Naive thymus-derived CD4-positive, alpha-beta T cell (primary cell): ENCODE measurements around the gene TRAM2. TPM values are rescaled to one million over a fixed set of nuclear protein-coding genes. Genes with fewer than 3 reads are reported as not detected.

Source experiments
- ATAC-seq: fragments of 150-1000 bp; cut with Tn5 transposase; 2 replicates; pipeline ENCODE4 v1.10.0; 2021; ENCODE audit warnings: mild to moderate bottlenecking, moderate library complexity
- CTCF ChIA-PET: fragments of 350-600 bp; sonication (Branson Sonifier 250); formaldehyde crosslinking; loops from one replicate; lab custom pipeline; 2021; ENCODE audit warnings: antibody characterized with exemption; lab: Charles Lee
- POLR2A ChIA-PET: fragments of 350-600 bp; sonication (Branson Sonifier 250); formaldehyde crosslinking; loops from one replicate; lab custom pipeline; 2021; ENCODE audit warnings: antibody characterized with exemption, inconsistent platforms; lab: Charles Lee
- DNase-seq, 9 donors: peaks; one replicate each; pipeline versions ENCODE4 v3.0.0 to v3.0.0-alpha.2; 2020 to 2022; ENCODE audit warnings: mixed read lengths in 1 of 9
- H3K27ac ChIP-seq: one replicate; pipeline ENCODE4 v1.7.0; 2013; ENCODE audit warnings: mild to moderate bottlenecking, low read depth, low read length, moderate library complexity
- H3K27me3 ChIP-seq, 2 donors: one replicate each; pipeline ENCODE4 v1.7.0; 2013; ENCODE audit warnings: low read length in 2 of 2, mild to moderate bottlenecking in 2 of 2, moderate library complexity in 2 of 2; ENCODE audit not compliant: control insufficient read depth in 2 of 2, insufficient read depth in 2 of 2
- H3K36me3 ChIP-seq, 3 experiments: 1 replicate in 2 of 3; 2 replicates in 1 of 3; pipeline ENCODE4 v1.7.0; 2013; ENCODE audit warnings: low read length in 3 of 3, mild to moderate bottlenecking in 3 of 3, moderate library complexity in 1 of 3; ENCODE audit not compliant: insufficient read depth in 3 of 3, control insufficient read depth in 2 of 3
- H3K4me1 ChIP-seq, 2 donors: one replicate each; pipeline ENCODE4 v1.7.0; 2013; ENCODE audit warnings: low read length in 2 of 2, mild to moderate bottlenecking in 2 of 2, moderate library complexity in 1 of 2; ENCODE audit not compliant: control insufficient read depth in 2 of 2, insufficient read depth in 2 of 2
- H3K4me3 ChIP-seq: 2 replicates; pipeline ENCODE4 v1.7.0; 2013; ENCODE audit warnings: mild to moderate bottlenecking, low read length
- H3K9me3 ChIP-seq, 3 experiments: 1 replicate in 2 of 3; 2 replicates in 1 of 3; pipeline ENCODE4 v1.7.0; 2013; ENCODE audit warnings: low read length in 3 of 3; ENCODE audit not compliant: control insufficient read depth in 2 of 3
- H3K27ac Mint-ChIP-seq, 9 donors: one replicate each; pipeline ENCODE4 v1.8.0; 2020 to 2022; ENCODE audit warnings: mixed read lengths in 9 of 9, mild to moderate bottlenecking in 8 of 9, moderate library complexity in 5 of 9, inconsistent platforms in 2 of 9
- H3K27me3 Mint-ChIP-seq, 5 donors: one replicate each; pipeline ENCODE4 v1.8.0; 2021 to 2022; ENCODE audit warnings: mixed read lengths in 5 of 5, mild to moderate bottlenecking in 1 of 5
- H3K36me3 Mint-ChIP-seq, 5 donors: one replicate each; pipeline ENCODE4 v1.8.0; 2020 to 2022; ENCODE audit warnings: mixed read lengths in 5 of 5, mild to moderate bottlenecking in 3 of 5, inconsistent platforms in 1 of 5
- H3K4me1 Mint-ChIP-seq, 7 donors: one replicate each; pipeline ENCODE4 v1.8.0; 2020 to 2022; ENCODE audit warnings: mixed read lengths in 7 of 7, mild to moderate bottlenecking in 3 of 7, inconsistent platforms in 1 of 7
- H3K4me3 Mint-ChIP-seq, 10 donors: one replicate each; pipeline ENCODE4 v1.8.0; 2020 to 2022; ENCODE audit warnings: mild to moderate bottlenecking in 10 of 10, mixed read lengths in 10 of 10, moderate library complexity in 6 of 10, inconsistent platforms in 2 of 10
- H3K9me3 Mint-ChIP-seq, 11 donors: one replicate each; pipeline ENCODE4 v1.8.0; 2020 to 2022; ENCODE audit warnings: mixed read lengths in 11 of 11, mild to moderate bottlenecking in 4 of 11, inconsistent platforms in 1 of 11, moderate library complexity in 1 of 11
- intact Hi-C, 2 donors: fragments of 100-400 bp; cut with micrococcal nuclease; formaldehyde crosslinking; loops; one replicate each; pipeline ENCODE4 v1.15.1; 2023
- polyA plus RNA-seq, 2 donors: library from polyadenylated mRNA; unstranded; fragments of 300-500 nt; fragmentation: Illumina TruSeq; gene quantifications; one replicate each; pipeline ENCODE4 v1.2.3, GENCODE V29; 2021
- total RNA-seq, 6 experiments: library from RNA in 5 of 6; stranded (reverse) in 5 of 6; gene quantifications; 1 replicate in 5 of 6; 2 replicates in 1 of 6; pipeline ENCODE4 v1.2.3 and lab custom pipeline; 2021 to 2026

Gene TRAM2
- total and polyA plus RNA-seq, 7 experiments from 2014 or later: 3.2 to 10.9 (median 10.3) TPM

GRCh38 chr6:52457096-52457495 lies 119.8 kb downstream of the TRAM2 start:
- DNase-seq (no peak), ATAC-seq (no peak)
- Histone ChIP-seq H3K9me3 (no peaks in the 10 kb centered on the region), H3K27me3 (no peaks in the 10 kb centered on the region), H3K4me1 (no peaks in the 10 kb centered on the region), H3K4me3 (no peak overlapping the region), H3K36me3 (no peaks in the 10 kb centered on the region), H3K27ac (no peak overlapping the region)
- peaks cover 0 to 12% (median 2%) of the 10 kb centered on the region in 11 donors for H3K9me3 Mint-ChIP-seq
- H3K27me3 Mint-ChIP-seq: peaks cover 0 to 8% (median 0%) of the 10 kb centered on the region in 5 donors
- intact Hi-C loops: no loop called here
- CTCF ChIA-PET: no interaction called here
- peaks cover 0 to 2% (median 0%) of the 10 kb centered on the region in 7 donors for H3K4me1 Mint-ChIP-seq
- H3K27ac Mint-ChIP-seq: no peak overlapping the region
- H3K36me3 Mint-ChIP-seq: peaks cover 0 to 20% (median 11%) of the 10 kb centered on the region in 5 donors
- POLR2A ChIA-PET: no interaction called here
- no peak overlapping the region for H3K4me3 Mint-ChIP-seq

GRCh38 chr6:52454556-52454955 lies 122.3 kb downstream of the TRAM2 start:
- ATAC-seq: no peak
- Histone ChIP-seq H3K4me3 (no peak overlapping the region), H3K27ac (no peak overlapping the region), H3K9me3 (no peaks in the 10 kb centered on the region), H3K4me1 (no peaks in the 10 kb centered on the region), H3K36me3 (no peaks in the 10 kb centered on the region), H3K27me3 (no peaks in the 10 kb centered on the region)
- no peak for DNase-seq
- POLR2A ChIA-PET: no interaction called here
- Mint-ChIP-seq H3K27me3 (peaks cover 0 to 5% (median 0%) of the 10 kb centered on the region in 5 donors), H3K4me1 (peaks cover 0 to 2% (median 0%) of the 10 kb centered on the region in 7 donors), H3K4me3 (no peak overlapping the region), H3K36me3 (peaks cover 16 to 39% (median 28%) of the 10 kb centered on the region in 5 donors), H3K27ac (no peak overlapping the region), H3K9me3 (peaks cover 0 to 24% (median 19%) of the 10 kb centered on the region in 11 donors)
- CTCF ChIA-PET: no interaction called here
- intact Hi-C loops: no loop called here

Other genes starting within 250 kb of the TRAM2 start
- gene PAQR8, start 214.9 kb downstream of the TRAM2 start, total RNA-seq: 10 to 100 TPM in 3 of 5 experiments, 1 to 10 TPM in 2; 7.5 to 46.2 (median 21.6) TPM
- gene PAQR8, start 214.9 kb downstream of the TRAM2 start, polyA plus RNA-seq: 10 to 100 TPM; 32.1 to 39.2 TPM
- gene EFHC1, start 156.7 kb downstream of the TRAM2 start, total RNA-seq: 10 to 100 TPM in 2 of 5 experiments, 1 to 10 TPM in 3; 2.4 to 13.8 (median 6.0) TPM
- 1 to 10 TPM; 1.9 to 5.2 TPM for gene EFHC1, start 156.7 kb downstream of the TRAM2 start, polyA plus RNA-seq
- gene TMEM14A, start 94.1 kb upstream of the TRAM2 start, total RNA-seq: 10 to 100 TPM in 1 of 5 experiments, 1 to 10 TPM in 4; 5.3 to 18.2 (median 8.0) TPM
- 10 to 100 TPM; 18.0 to 26.1 TPM for gene TMEM14A, start 94.1 kb upstream of the TRAM2 start, polyA plus RNA-seq
- gene GSTA2, start 186.4 kb upstream of the TRAM2 start, total RNA-seq: not detected
- gene GSTA2, start 186.4 kb upstream of the TRAM2 start, polyA plus RNA-seq: not detected
- gene GSTA1, start 226.8 kb upstream of the TRAM2 start, total RNA-seq: not detected
- not detected for gene GSTA1, start 226.8 kb upstream of the TRAM2 start, polyA plus RNA-seq